ENCODE data around the gene OPA3.

Gene OPA3

GRCh38 chr19:45567609-45568008 is 17.0 kb downstream of the OPA3 start:
- no peak for DNase-seq (ENCODE audit: low read depth)

GRCh38 chr19:45564131-45564780 is 20.3 kb downstream of the OPA3 start:
- DNase-seq (ENCODE audit: low read depth), result no peak

GRCh38 chr19:45560686-45561085 is 23.9 kb downstream of the OPA3 start:
- no peak for DNase-seq (ENCODE audit: low read depth)

GRCh38 chr19:45560038-45560437 is 24.6 kb downstream of the OPA3 start:
- no peak for DNase-seq (ENCODE audit: low read depth)

- DNase-seq (ENCODE audit: low read depth), result peak; percentile 59
Measured at GRCh38 chr19:45558399-45558878, 26.2 kb downstream of the OPA3 start.

GRCh38 chr19:45556835-45557234 is 27.8 kb downstream of the OPA3 start:
- DNase-seq (ENCODE audit: low read depth), result no peak

- DNase-seq (ENCODE audit: low read depth), result no peak
Measured at GRCh38 chr19:45554481-45554880, 30.1 kb downstream of the OPA3 start.

GRCh38 chr19:45553464-45553863 is 31.1 kb downstream of the OPA3 start:
- no peak for DNase-seq (ENCODE audit: low read depth)

GRCh38 chr19:45547965-45548609 is 36.5 kb downstream of the OPA3 start:
- no peak for DNase-seq (ENCODE audit: low read depth)

- DNase-seq (ENCODE audit: low read depth), result no peak
Measured at GRCh38 chr19:45547211-45547770, 37.3 kb downstream of the OPA3 start.

GRCh38 chr19:45542234-45542668 is 42.4 kb downstream of the OPA3 start:
- DNase-seq (ENCODE audit: low read depth), result no peak

GRCh38 chr19:45539459-45539858 is 45.1 kb downstream of the OPA3 start:
- DNase-seq (ENCODE audit: low read depth), result no peak

GRCh38 chr19:45531349-45531748 is 53.3 kb downstream of the OPA3 start:
- DNase-seq (ENCODE audit: low read depth), result no peak

- no peak for DNase-seq (ENCODE audit: low read depth)
Measured at GRCh38 chr19:45529420-45529785, 55.2 kb downstream of the OPA3 start.

- no peak for DNase-seq (ENCODE audit: low read depth)
Measured at GRCh38 chr19:45528744-45529419, 55.7 kb downstream of the OPA3 start.

- DNase-seq (ENCODE audit: low read depth), result no peak
Measured at GRCh38 chr19:45528149-45528743, 56.4 kb downstream of the OPA3 start.

GRCh38 chr19:45527731-45528130 is 56.9 kb downstream of the OPA3 start:
- DNase-seq (ENCODE audit: low read depth), result no peak

- no peak for DNase-seq (ENCODE audit: low read depth)
Measured at GRCh38 chr19:45526971-45527370, 57.6 kb downstream of the OPA3 start.

- no peak for DNase-seq (ENCODE audit: low read depth)
Measured at GRCh38 chr19:45526143-45526542, 58.5 kb downstream of the OPA3 start.

GRCh38 chr19:45524575-45525129 is 60.0 kb downstream of the OPA3 start:
- DNase-seq (ENCODE audit: low read depth), result no peak

- DNase-seq (ENCODE audit: low read depth), result peak; percentile 56
Measured at GRCh38 chr19:45523642-45524256, 60.9 kb downstream of the OPA3 start.
